ENCODE data around the gene ABCA2. TPM values are rescaled to one million over a fixed set of nuclear protein-coding genes. Genes with fewer than 3 reads are reported as not detected.

ABCA2 gene
- total RNA-seq, 1 experiment from 2014 or later = 19.2 TPM

- CTCF ChIA-PET = interaction anchor here (1.1 to 4.9 kb wide), 4 partner anchors 8 to 152 kb away, joined by 3 to 63 read pairs (median 14); partner anchors contain the start of genes NPDC1 and SSNA1
- no peak for ATAC-seq
Measured at GRCh38 chr9:137037483-137037882, 9.4 kb upstream of the ABCA2 start.

DNA sequence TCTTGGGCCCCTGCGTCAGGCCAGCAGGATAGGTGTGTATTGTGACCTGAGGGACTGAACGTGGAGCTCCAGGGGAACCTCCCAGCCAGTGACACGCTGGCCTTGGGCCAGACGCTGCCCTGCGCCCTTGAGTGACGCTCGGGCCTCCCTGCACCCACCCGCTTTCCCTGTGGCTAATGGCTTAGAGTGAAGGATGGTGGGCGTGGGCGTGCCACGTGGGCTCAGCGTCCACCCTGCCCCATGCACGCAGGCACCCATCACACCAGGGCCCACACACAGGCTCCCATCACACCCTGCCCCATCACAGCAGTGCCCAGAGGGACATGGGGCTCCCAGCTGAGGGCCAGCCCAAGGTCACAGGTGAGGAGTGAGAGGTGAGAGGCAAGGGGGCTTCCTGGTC, 9.0 kb upstream of the ABCA2 start:
- TF ChIP-seq FOXP4 (CRISPR knock-in tag; IDR thresholded peaks at IDR 0.05) (no peak), USF2 (CRISPR knock-in tag; IDR thresholded peaks at IDR 0.05) (no peak), JUN (CRISPR knock-in tag; IDR thresholded peaks at IDR 0.05) (no peak), ZNF232 (CRISPR knock-in tag; IDR thresholded peaks at IDR 0.05) (no peak), CREM (CRISPR knock-in tag; IDR thresholded peaks at IDR 0.05) (no peak)
- TF ChIP-seq, protein P1, sequence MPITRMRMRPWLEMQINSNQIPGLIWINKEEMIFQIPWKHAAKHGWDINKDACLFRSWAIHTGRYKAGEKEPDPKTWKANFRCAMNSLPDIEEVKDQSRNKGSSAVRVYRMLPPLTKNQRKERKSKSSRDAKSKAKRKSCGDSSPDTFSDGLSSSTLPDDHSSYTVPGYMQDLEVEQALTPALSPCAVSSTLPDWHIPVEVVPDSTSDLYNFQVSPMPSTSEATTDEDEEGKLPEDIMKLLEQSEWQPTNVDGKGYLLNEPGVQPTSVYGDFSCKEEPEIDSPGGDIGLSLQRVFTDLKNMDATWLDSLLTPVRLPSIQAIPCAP (CRISPR knock-in tag; IDR thresholded peaks at IDR 0.05) = no peak
- Mint-ChIP-seq H3K27ac (no peak overlapping the region), H3K9me3 (no peaks in the 10 kb centered on the region), H3K4me3 (no peak overlapping the region), H3K27me3 (ENCODE audit: low read depth) (no peaks in the 10 kb centered on the region), H3K36me3 (peaks cover 5% of the 10 kb centered on the region; the same call in 1 of the 2 replicates), H3K4me1 (no peaks in the 10 kb centered on the region)
- no peak for DNase-seq (ENCODE audit: low spot score)
- ChIA-PET CTCF (interaction anchor here (0.8 to 4.9 kb wide), 6 partner anchors 8 to 200 kb away, joined by 3 to 117 read pairs (median 14); partner anchors contain the start of genes NPDC1, PTGDS and SSNA1), POLR2A (no interaction called here)
- ATAC-seq = no peak

More at GRCh38 chr9:137037483-137037882, 9.4 kb upstream of the ABCA2 start:
- Mint-ChIP-seq H3K27ac (no peak overlapping the region), H3K4me3 (no peak overlapping the region), H3K9me3 (no peaks in the 10 kb centered on the region), H3K4me1 (no peaks in the 10 kb centered on the region), H3K27me3 (ENCODE audit: low read depth) (no peaks in the 10 kb centered on the region), H3K36me3 (peaks cover 5% of the 10 kb centered on the region; the same call in 1 of the 2 replicates)
- no peak for DNase-seq (ENCODE audit: low spot score)
- no peak for TF ChIP-seq ZNF121 (CRISPR knock-in tag; IDR thresholded peaks at IDR 0.05)
- no peak for TF ChIP-seq ZMAT4 (CRISPR knock-in tag; IDR thresholded peaks at IDR 0.05)
- TF ChIP-seq CREB1 (CRISPR knock-in tag; IDR thresholded peaks at IDR 0.05) = no peak
- no peak for TF ChIP-seq ZNF232 (CRISPR knock-in tag; IDR thresholded peaks at IDR 0.05)
- POLR2A ChIA-PET = no interaction called here

DNA sequence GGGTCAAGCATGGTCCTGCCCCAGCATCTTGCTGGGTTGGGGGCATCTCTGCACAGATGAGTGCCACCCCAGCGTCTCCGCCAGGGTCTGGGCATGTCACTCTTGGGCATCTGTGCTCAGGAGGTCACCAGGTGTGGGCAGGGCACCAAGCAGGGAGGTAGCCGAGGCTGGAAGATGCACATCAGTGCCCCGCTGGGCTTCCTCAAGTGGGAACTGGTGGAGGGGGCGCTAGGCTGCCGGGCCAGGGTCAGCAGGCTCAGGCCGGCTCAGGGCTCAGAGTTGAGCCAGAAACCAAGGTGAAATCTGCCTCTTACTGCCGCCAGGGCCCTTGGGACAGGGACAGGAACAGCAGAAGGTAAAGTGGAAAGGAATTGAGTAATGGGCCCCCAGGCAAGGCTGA, 7.9 kb upstream of the ABCA2 start:
- ATAC-seq (no peak), DNase-seq (ENCODE audit: low spot score) (no peak)
- ChIA-PET CTCF (interaction anchor here (0.6 to 4.9 kb wide), 78 partner anchors 8 to 387 kb away, joined by 3 to 151 read pairs (median 7); partner anchors contain the start of genes AJM1, C8G, CLIC3 and ENTPD2), POLR2A (interaction anchor here (0.8 to 1.0 kb wide), 2 partner anchors 88 to 188 kb away, joined by 4 read pairs; no protein-coding TSS in a partner anchor)
- Mint-ChIP-seq H3K36me3 (peaks cover 5% of the 10 kb centered on the region; the same call in 1 of the 2 replicates), H3K9me3 (no peaks in the 10 kb centered on the region), H3K27me3 (ENCODE audit: low read depth) (no peaks in the 10 kb centered on the region), H3K4me1 (no peaks in the 10 kb centered on the region), H3K27ac (no peak overlapping the region), H3K4me3 (no peak overlapping the region)
- TF ChIP-seq TP53 (CRISPR knock-in tag; IDR thresholded peaks at IDR 0.05) = no peak
- TF ChIP-seq SMAD4 (CRISPR knock-in tag; IDR thresholded peaks at IDR 0.05) = no peak
- no peak for TF ChIP-seq ETV6 (CRISPR knock-in tag; IDR thresholded peaks at IDR 0.05)
- TF ChIP-seq, protein P2, sequence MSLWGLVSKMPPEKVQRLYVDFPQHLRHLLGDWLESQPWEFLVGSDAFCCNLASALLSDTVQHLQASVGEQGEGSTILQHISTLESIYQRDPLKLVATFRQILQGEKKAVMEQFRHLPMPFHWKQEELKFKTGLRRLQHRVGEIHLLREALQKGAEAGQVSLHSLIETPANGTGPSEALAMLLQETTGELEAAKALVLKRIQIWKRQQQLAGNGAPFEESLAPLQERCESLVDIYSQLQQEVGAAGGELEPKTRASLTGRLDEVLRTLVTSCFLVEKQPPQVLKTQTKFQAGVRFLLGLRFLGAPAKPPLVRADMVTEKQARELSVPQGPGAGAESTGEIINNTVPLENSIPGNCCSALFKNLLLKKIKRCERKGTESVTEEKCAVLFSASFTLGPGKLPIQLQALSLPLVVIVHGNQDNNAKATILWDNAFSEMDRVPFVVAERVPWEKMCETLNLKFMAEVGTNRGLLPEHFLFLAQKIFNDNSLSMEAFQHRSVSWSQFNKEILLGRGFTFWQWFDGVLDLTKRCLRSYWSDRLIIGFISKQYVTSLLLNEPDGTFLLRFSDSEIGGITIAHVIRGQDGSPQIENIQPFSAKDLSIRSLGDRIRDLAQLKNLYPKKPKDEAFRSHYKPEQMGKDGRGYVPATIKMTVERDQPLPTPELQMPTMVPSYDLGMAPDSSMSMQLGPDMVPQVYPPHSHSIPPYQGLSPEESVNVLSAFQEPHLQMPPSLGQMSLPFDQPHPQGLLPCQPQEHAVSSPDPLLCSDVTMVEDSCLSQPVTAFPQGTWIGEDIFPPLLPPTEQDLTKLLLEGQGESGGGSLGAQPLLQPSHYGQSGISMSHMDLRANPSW (CRISPR knock-in tag; conservative IDR thresholded peaks at IDR 0.05; ENCODE audit: low read depth) = no peak
- no peak for TF ChIP-seq NR2C2 (CRISPR knock-in tag; IDR thresholded peaks at IDR 0.05)
- TF ChIP-seq AFF4 (CRISPR knock-in tag; IDR thresholded peaks at IDR 0.05; ENCODE audit: borderline replicate concordance) = no peak
- no peak for TF ChIP-seq SOX15 (CRISPR knock-in tag; IDR thresholded peaks at IDR 0.05)
- TF ChIP-seq, protein P3, sequence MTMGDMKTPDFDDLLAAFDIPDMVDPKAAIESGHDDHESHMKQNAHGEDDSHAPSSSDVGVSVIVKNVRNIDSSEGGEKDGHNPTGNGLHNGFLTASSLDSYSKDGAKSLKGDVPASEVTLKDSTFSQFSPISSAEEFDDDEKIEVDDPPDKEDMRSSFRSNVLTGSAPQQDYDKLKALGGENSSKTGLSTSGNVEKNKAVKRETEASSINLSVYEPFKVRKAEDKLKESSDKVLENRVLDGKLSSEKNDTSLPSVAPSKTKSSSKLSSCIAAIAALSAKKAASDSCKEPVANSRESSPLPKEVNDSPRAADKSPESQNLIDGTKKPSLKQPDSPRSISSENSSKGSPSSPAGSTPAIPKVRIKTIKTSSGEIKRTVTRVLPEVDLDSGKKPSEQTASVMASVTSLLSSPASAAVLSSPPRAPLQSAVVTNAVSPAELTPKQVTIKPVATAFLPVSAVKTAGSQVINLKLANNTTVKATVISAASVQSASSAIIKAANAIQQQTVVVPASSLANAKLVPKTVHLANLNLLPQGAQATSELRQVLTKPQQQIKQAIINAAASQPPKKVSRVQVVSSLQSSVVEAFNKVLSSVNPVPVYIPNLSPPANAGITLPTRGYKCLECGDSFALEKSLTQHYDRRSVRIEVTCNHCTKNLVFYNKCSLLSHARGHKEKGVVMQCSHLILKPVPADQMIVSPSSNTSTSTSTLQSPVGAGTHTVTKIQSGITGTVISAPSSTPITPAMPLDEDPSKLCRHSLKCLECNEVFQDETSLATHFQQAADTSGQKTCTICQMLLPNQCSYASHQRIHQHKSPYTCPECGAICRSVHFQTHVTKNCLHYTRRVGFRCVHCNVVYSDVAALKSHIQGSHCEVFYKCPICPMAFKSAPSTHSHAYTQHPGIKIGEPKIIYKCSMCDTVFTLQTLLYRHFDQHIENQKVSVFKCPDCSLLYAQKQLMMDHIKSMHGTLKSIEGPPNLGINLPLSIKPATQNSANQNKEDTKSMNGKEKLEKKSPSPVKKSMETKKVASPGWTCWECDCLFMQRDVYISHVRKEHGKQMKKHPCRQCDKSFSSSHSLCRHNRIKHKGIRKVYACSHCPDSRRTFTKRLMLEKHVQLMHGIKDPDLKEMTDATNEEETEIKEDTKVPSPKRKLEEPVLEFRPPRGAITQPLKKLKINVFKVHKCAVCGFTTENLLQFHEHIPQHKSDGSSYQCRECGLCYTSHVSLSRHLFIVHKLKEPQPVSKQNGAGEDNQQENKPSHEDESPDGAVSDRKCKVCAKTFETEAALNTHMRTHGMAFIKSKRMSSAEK (CRISPR knock-in tag; IDR thresholded peaks at IDR 0.05; ENCODE audit: borderline replicate concordance) = no peak
